Ovary (tissue), 3 donors: ENCODE results near the gene RNF14.

Source experiments
- CTCF ChIP-seq, 3 donors: fragments of 450-650 bp in 2 of 3; fragments of 200-600 bp in 1 of 3; IDR thresholded peaks; one replicate each; pipeline versions ENCODE4 v1.5.1 to v1.8.0; 2016 to 2022; ENCODE audit warnings: antibody characterized with exemption in 3 of 3, mild to moderate bottlenecking in 1 of 3
- EP300 ChIP-seq: sonication (generic); formaldehyde crosslinking; IDR thresholded peaks from one replicate; pipeline ENCODE4 v1.6.1; 2017; ENCODE audit warnings: antibody characterized with exemption
- POLR2A ChIP-seq: fragments of 450-650 bp; IDR thresholded peaks from one replicate; pipeline ENCODE4 v1.6.1; 2017; ENCODE audit warnings: antibody characterized with exemption, mild to moderate bottlenecking, moderate library complexity
- donor health status: DM: no; HTN: no; CAD: no.

- no peak for TF ChIP-seq POLR2A
- TF ChIP-seq CTCF (IDR thresholded peaks at IDR 0.05) = peak; percentile 67 to 79 (median 69)
- no peak for TF ChIP-seq EP300
These were observed 8.2 kb upstream of the RNF14 start for GRCh38 chr5:141960449-141961323.
